Smooth muscle cell (in vitro differentiated cells): ENCODE results near the gene KRT2. TPM values are rescaled to one million over a fixed set of nuclear protein-coding genes. Genes with fewer than 3 reads are reported as not detected.

Experiments used
- DNase-seq: peaks from one replicate; lab custom pipeline; 2025; ENCODE audit not compliant: unreplicated experiment; lab: John Stamatoyannopoulos, UW
- H2AFZ ChIP-seq: fragments of 200-600 bp; sonication (generic); 2 replicates; pipeline ENCODE4 v1.6.0; 2016; ENCODE audit warnings: antibody characterized with exemption, low read depth, mild to moderate bottlenecking
- H3F3A ChIP-seq: fragments of 200-600 bp; sonication (generic); 2 replicates; pipeline ENCODE4 v1.6.0; 2017; ENCODE audit warnings: antibody characterized with exemption, low read depth
- H3K27ac ChIP-seq: fragments of 200-600 bp; sonication (generic); 2 replicates; pipeline ENCODE4 v1.5.1; 2016; ENCODE audit warnings: low read depth, mild to moderate bottlenecking
- H3K27me3 ChIP-seq: fragments of 200-600 bp; sonication (generic); 2 replicates; pipeline ENCODE4 v1.6.1; 2016; ENCODE audit warnings: low read depth, mild to moderate bottlenecking
- H3K36me3 ChIP-seq: fragments of 200-600 bp; sonication (generic); 2 replicates; pipeline ENCODE4 v1.5.1; 2016; ENCODE audit warnings: low read depth
- H3K4me1 ChIP-seq: fragments of 200-600 bp; sonication (generic); 2 replicates; pipeline ENCODE4 v1.5.1; 2016; ENCODE audit warnings: low read depth
- H3K4me2 ChIP-seq: fragments of 200-600 bp; sonication (generic); 2 replicates; pipeline ENCODE4 v1.6.0; 2016; ENCODE audit warnings: mild to moderate bottlenecking
- H3K4me3 ChIP-seq: fragments of 200-600 bp; sonication (generic); 2 replicates; pipeline ENCODE4 v1.5.1; 2016; ENCODE audit warnings: mild to moderate bottlenecking
- H3K79me2 ChIP-seq: fragments of 200-600 bp; sonication (generic); 2 replicates; pipeline ENCODE4 v1.6.0; 2016; ENCODE audit warnings: low read depth, mild to moderate bottlenecking
- H3K9ac ChIP-seq: fragments of 200-600 bp; sonication (generic); 2 replicates; pipeline ENCODE4 v1.6.0; 2016; ENCODE audit warnings: low read depth
- H3K9me3 ChIP-seq: fragments of 200-600 bp; sonication (generic); replicated peaks from 2 replicates; pipeline ENCODE4 v1.5.1; 2016; ENCODE audit warnings: low read depth
- H4K20me1 ChIP-seq: fragments of 200-600 bp; sonication (generic); 2 replicates; pipeline ENCODE4 v1.6.0; 2016; ENCODE audit warnings: low read depth
- WGBS: methylation state at CpG from one replicate; pipeline ENCODE4 v1.1.7; 2016; ENCODE audit warnings: low lambda C conversion rate; 5-methylcytosine and 5-hydroxymethylcytosine counted together
- polyA plus RNA-seq: library from polyadenylated mRNA; unstranded; fragments of >200 nt; fragmentation: Nextera tagmentation; extraction: Ambion mirVana; gene quantifications from 2 replicates; pipeline ENCODE4 v1.2.1, GENCODE V29; 2016
- total RNA-seq: library from RNA; depleted of rRNA; stranded (reverse); fragments of >200 nt; gene quantifications from 2 replicates; pipeline ENCODE4 v1.2.3, GENCODE V29; 2014
- TF ChIP-seq, protein P1 (sequence below): fragments of 200-600 bp; sonication (generic); IDR thresholded peaks from 2 replicates; pipeline ENCODE4 v1.5.1; 2017; ENCODE audit warnings: borderline replicate concordance, mild to moderate bottlenecking, antibody characterized with exemption; ENCODE audit not compliant: insufficient read depth, poor library complexity, severe bottlenecking

KRT2 gene
- total and polyA plus RNA-seq, 2 experiments from 2014 or later, result not detected

DNA sequence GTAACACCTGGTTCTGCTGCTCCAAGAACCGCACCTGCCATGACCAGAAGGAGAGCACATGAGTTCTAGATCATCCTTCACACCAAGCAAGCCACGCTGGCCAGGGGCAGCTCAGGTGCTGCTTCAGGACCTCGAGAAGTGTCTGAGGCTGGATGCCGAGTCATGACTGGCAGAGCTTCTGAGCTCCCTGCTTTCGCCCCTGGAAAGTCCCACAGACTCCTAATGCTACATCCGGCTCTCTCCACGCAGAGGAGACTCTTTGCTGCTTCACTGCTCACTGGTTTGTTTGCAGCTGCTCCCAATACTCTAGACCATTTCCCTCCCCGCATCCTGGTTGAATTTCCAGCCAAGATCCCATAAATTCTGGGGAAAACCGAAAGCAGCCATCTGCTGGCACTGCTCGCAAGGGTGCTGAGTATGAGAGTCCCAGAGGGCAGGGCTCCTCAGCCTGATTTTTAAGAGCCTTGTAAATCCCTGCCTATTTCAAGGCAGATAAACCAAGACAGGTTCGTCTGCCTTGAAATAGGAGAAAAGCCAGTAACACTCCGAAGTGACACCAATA lies 1.4 kb downstream of the KRT2 start:
- Histone ChIP-seq H3F3A (no peaks in the 10 kb centered on the region), H3K4me2 (peak overlapping the region; percentile 2), H3K79me2 (no peaks in the 10 kb centered on the region), H3K36me3 (no peaks in the 10 kb centered on the region), H3K9ac (no peak overlapping the region), H3K27me3 (peaks cover 48% of the 10 kb centered on the region), H3K4me1 (peaks cover 3% of the 10 kb centered on the region), H3K27ac (no peak overlapping the region), H4K20me1 (no peaks in the 10 kb centered on the region), H3K4me3 (no peak overlapping the region), H2AFZ (no peak overlapping the region), H3K9me3 (no peaks in the 10 kb centered on the region)
- 74% methylated on average over 12 of the region's 12 CpGs for WGBS
- no peak for DNase-seq
- TF ChIP-seq, protein P1, sequence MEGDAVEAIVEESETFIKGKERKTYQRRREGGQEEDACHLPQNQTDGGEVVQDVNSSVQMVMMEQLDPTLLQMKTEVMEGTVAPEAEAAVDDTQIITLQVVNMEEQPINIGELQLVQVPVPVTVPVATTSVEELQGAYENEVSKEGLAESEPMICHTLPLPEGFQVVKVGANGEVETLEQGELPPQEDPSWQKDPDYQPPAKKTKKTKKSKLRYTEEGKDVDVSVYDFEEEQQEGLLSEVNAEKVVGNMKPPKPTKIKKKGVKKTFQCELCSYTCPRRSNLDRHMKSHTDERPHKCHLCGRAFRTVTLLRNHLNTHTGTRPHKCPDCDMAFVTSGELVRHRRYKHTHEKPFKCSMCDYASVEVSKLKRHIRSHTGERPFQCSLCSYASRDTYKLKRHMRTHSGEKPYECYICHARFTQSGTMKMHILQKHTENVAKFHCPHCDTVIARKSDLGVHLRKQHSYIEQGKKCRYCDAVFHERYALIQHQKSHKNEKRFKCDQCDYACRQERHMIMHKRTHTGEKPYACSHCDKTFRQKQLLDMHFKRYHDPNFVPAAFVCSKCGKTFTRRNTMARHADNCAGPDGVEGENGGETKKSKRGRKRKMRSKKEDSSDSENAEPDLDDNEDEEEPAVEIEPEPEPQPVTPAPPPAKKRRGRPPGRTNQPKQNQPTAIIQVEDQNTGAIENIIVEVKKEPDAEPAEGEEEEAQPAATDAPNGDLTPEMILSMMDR, result no peak

DNA sequence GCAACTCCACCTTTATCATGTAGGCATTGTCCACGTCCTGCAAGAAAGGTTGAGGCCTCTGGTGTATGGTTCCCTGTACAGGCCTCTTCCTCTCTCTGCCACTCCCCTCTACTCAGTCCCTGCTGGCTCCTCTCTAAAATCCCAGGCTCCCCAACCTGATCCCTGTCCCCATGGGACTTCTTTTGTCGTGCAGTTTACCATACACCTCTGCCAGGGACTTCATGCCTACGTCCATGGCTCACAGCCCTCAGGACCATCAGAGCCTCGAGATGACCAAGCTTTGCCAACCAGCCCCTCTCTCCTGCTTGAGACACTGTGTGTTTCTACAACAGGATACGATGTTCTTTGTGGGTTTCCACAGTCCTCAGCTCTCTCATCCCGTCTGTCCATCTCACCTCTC lies 2.9 kb downstream of the KRT2 start:
- H3K79me2 ChIP-seq, result no peaks in the 10 kb centered on the region
- H2AFZ ChIP-seq, result no peak overlapping the region
- TF ChIP-seq, protein P1, result no peak
- H3K27ac ChIP-seq, result no peak overlapping the region
- no peak overlapping the region for H3K4me2 ChIP-seq
- no peak for DNase-seq
- H3K4me1 ChIP-seq, result peaks cover 3% of the 10 kb centered on the region
- H3K4me3 ChIP-seq, result no peak overlapping the region
- WGBS, result 79% methylated on average over 6 of the region's 6 CpGs
- no peaks in the 10 kb centered on the region for H3F3A ChIP-seq
- H3K9me3 ChIP-seq, result no peaks in the 10 kb centered on the region
- no peak overlapping the region for H3K9ac ChIP-seq
- no peaks in the 10 kb centered on the region for H3K36me3 ChIP-seq
- H4K20me1 ChIP-seq, result no peaks in the 10 kb centered on the region
- peaks cover 40% of the 10 kb centered on the region for H3K27me3 ChIP-seq

DNA sequence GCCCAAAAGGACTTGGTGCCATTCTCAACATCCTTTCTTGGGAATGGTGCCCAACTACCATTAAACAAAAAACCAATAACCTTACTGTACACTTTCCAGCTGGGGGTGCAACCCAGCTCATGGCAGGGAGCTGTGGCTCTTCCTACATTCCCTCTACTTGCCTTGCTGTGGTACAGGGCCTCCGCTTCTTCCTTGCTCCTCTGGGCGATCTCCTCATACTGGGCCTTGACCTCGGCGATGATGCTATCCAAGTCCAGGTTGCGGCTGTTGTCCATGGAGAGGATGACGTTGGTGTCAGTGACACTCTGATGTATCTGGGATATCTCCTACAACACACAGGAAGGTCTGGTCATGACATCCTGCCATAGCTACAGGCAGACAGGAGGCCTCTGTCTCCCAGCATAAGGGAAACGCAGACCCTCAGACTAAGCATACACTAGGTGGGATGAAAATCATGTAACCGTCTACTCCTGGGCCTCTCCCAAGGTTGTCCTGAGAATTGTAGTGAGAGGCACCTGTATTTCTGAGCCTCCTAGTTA lies 3.9 kb downstream of the KRT2 start:
- no peak for DNase-seq
- H3K4me1 ChIP-seq, result peaks cover 3% of the 10 kb centered on the region
- TF ChIP-seq, protein P1, result no peak
- H3K9me3 ChIP-seq, result no peaks in the 10 kb centered on the region
- WGBS, result 92% methylated on average over 8 of the region's 8 CpGs
- H3K36me3 ChIP-seq, result no peaks in the 10 kb centered on the region
- H4K20me1 ChIP-seq, result no peaks in the 10 kb centered on the region
- no peak overlapping the region for H3K9ac ChIP-seq
- peaks cover 34% of the 10 kb centered on the region for H3K27me3 ChIP-seq
- H3K4me2 ChIP-seq, result no peak overlapping the region
- H3K27ac ChIP-seq, result no peak overlapping the region
- H3K79me2 ChIP-seq, result no peaks in the 10 kb centered on the region
- no peak overlapping the region for H2AFZ ChIP-seq
- H3K4me3 ChIP-seq, result no peak overlapping the region
- no peaks in the 10 kb centered on the region for H3F3A ChIP-seq

DNA sequence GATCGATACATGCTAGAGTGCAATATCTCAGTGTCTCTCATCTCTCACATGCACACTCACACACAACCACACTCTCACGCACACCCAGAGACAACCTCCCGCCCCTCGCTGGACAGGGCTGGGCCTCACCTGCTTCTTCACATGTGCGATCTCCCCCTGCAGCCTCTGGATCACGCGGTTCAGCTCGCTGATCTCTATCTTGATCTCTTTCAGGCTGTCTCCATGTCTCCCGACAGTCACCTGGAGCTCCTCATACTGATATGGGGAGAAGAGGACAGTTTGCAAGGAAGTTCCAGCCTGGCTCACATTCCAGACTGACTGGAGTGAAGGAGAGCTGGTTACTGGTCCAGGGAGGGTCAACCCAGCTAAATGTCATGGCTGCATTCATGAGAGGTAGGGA lies 4.4 kb downstream of the KRT2 start:
- no peak overlapping the region for H3K4me2 ChIP-seq
- H3K9ac ChIP-seq, result no peak overlapping the region
- H3F3A ChIP-seq, result no peaks in the 10 kb centered on the region
- no peak overlapping the region for H3K4me3 ChIP-seq
- H3K27ac ChIP-seq, result no peak overlapping the region
- H3K36me3 ChIP-seq, result no peaks in the 10 kb centered on the region
- H3K9me3 ChIP-seq, result no peaks in the 10 kb centered on the region
- H3K4me1 ChIP-seq, result peaks cover 3% of the 10 kb centered on the region
- 93% methylated on average over 9 of the region's 9 CpGs for WGBS
- H2AFZ ChIP-seq, result no peak overlapping the region
- TF ChIP-seq, protein P1, result no peak
- DNase-seq, result no peak
- H4K20me1 ChIP-seq, result no peaks in the 10 kb centered on the region
- peaks cover 31% of the 10 kb centered on the region for H3K27me3 ChIP-seq
- H3K79me2 ChIP-seq, result no peaks in the 10 kb centered on the region
